Erythroblast (primary cell): ENCODE measurements around the gene WASHC2C.
"Not testable (repeated sequence)": the region's sequence is repeated elsewhere in the genome, so short reads cannot be mapped to it uniquely, and the experiment has no call there.

ENCODE experiments used
- GATA1 ChIP-seq: IDR thresholded peaks from 2 replicates; pipeline ENCODE4 v1.6.1; 2011; ENCODE audit warnings: low read depth, mild to moderate bottlenecking, control low read depth, low read length, moderate library complexity
- POLR2A ChIP-seq: IDR thresholded peaks from 2 replicates; pipeline ENCODE4 v1.6.1; 2011; ENCODE audit warnings: mild to moderate bottlenecking, low read length

GRCh38 chr10:45803060-45804010, 76.3 kb downstream of the WASHC2C start:
- not testable (repeated sequence) for TF ChIP-seq POLR2A, GATA1
